Measurements from ENCODE around the gene LDLRAD1.
"Not testable (repeated sequence)": the region's sequence is repeated elsewhere in the genome, so short reads cannot be mapped to it uniquely, and the experiment has no call there.

Gene LDLRAD1

GRCh38 chr1:54018635-54019034 lies 649 bp upstream of the LDLRAD1 start:
- no peak for DNase-seq (ENCODE audit: extremely low read depth in 1 of 2, low read depth in 1 of 2)

DNA sequence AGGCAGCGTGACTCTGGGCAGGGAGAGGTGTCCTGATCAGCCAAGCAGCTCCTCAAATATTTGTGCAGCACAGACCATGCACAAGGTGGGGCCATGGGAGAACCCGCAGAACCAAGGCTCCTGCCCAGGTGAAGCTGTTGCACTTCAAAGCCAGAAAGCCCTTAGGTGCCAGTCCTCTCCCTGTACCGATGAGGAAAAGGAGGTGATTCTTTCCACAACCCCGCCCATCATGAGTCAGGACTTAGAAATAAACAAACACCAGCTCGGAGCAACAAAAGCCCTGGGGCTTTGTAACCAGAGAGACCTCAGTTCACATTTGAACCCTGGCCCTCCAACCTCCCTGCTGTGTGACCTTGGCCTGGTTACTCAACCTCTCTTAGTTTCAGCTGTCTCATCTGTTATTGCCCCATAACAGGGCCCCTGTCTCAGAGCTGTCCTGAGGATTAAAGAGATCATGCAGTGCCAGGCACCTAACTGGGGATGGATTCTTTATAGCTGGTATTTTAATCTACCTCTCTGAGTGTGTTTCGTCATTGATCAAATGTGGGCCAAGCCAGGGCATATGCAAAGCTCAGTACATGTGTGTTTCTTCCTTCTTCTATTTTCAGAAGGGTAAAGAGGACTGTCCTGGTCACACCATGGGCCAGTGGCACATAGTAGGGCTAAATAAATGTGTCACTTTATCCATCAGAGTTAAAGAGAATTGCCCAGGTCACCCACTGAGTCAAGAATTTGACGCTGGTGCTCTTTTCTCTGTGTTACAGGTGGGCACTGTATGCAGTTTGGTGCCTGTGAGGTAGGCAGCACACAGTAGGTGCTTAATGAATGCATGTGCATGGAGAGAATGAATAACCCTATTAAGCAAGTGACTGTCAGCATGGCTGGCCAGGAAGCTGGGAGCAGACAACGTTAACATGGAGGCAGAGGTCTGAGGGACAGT lies 1.4 kb downstream of the LDLRAD1 start:
- DNase-seq (ENCODE audit: extremely low read depth in 1 of 2, low read depth in 1 of 2) = no peak

DNA sequence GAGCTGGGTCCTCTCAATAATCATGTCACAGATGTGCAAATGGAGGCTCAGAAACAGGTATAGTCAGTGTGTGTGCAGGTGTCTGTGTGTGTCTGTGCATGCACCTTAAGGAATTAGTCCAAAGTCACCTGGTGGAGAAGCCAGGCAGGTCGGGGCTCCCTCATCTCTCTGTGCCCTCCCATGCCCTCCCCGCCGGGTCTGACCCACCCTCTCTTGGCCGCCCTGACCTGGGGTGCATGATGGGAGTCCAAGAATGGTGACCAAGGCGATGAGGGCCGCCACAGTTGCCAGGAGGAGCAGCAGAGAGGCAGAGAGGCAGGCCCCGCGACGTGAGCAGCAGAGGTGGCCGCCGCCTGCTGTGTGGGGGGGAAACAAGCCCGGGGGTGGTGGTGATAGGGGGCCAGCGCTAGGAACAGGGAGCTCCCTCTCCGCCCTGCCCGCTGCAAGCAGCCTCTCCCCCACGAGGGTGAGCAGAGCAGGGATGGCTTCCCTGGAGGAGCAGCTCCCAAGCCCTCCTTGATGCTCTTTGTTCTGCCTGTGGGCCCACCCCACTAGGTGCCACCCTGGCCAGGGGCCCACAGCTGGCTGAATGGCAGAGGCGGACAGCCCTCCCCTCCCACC lies 3.9 kb downstream of the LDLRAD1 start:
- no peak for DNase-seq (ENCODE audit: extremely low read depth in 1 of 2, low read depth in 1 of 2)

DNA sequence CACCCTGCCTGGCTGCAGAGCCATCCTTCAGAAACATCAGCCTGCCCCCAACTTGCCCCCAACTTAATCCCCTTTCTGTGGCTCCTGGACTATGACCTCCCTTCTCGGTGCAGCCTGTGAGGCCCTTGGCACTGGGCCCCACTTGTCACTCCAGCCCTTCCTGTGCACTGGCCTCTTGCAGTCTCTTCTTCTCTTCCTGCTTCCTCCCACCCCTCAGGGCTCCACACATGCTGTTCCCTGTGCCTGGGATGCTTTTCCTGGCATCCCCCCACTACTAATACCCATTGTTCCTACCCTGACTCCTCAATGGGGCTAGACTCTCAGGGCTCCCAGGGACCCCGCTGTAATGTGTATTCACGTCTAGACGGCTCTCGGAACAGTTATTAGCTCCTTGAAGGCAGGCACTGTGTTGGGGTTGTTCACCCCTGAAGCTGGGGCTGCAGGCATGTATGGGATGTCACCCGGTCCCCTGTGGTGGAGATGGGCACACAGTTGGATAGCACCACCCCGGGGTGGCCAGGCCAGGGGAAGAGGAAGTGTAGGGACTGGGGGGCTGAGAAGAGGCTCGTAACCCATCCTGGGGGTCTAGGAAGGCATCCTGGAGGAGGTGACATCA lies 4.5 kb downstream of the LDLRAD1 start:
- DNase-seq (ENCODE audit: extremely low read depth in 1 of 2, low read depth in 1 of 2) = no peak

DNA sequence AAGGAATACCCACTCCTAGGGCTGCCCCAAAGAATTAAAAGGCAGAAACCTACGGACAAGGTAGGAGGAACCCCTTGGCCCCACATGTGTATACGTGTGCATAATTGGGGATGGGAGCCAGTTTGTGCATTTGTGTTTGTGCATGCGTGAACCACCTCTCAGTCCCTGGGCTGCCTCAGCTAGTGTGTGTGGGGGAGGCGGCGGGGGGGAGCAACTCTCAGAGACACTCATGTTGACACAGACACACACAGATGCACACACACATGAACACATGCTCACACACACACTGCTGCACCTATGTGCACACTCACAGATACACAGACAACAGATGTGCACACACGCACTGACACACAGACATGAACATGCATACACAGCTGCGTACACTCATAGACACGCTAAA lies 5.1 kb downstream of the LDLRAD1 start:
- DNase-seq (ENCODE audit: extremely low read depth in 1 of 2, low read depth in 1 of 2) = no peak

DNA sequence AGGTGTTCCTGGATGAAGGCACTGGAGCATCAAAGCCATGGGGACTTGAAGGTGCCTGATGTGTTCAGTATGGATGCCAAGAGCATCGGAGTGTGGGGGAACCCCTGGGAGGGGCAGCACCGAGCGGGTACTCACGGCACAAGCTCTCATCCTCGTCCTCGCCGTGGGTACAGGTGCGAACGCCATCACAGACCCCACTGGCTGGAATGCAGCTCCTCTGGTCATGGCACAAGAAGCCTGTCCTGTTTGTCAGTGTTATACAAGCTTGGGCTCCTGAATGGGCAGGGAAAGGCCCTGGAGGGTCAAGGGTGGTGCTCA lies 6.0 kb downstream of the LDLRAD1 start:
- no peak for DNase-seq (ENCODE audit: extremely low read depth in 1 of 2, low read depth in 1 of 2)

DNA sequence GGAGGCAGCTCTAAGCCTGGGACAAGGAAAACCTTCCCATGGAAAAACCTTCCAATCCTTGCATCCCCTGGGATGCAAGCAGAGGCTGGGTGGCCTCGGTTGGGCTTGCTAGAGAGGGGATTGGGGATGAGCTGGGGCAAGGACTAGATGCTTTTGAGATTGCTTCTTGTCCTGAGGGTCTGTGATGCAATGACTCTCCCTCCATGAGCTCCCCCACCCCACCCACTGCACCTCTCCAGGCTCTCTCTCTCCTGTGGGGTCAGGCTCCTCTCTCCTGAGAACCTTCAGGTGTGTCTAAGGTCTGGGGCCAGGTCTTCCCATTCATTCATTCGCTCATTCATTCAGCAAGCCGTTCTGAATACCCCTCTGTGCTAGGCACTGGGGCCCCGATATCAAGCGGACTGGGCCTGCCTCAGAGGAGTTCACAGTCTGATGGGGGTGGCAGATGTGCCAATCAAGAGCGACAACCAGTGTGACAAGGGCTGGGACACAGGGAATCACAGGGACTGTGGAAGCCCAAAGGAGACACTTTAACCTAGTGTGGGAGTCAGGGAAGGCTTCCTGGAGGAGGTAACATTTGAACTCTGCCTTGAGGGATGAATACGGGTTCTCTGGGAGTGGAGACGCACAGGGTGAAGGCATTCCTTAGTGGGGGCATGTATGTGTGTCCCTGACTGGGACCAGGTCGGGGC lies 6.5 kb downstream of the LDLRAD1 start:
- DNase-seq (ENCODE audit: extremely low read depth in 1 of 2, low read depth in 1 of 2) = no peak

GRCh38 chr1:54010415-54011117 lies 7.4 kb downstream of the LDLRAD1 start:
- DNase-seq (ENCODE audit: extremely low read depth in 1 of 2, low read depth in 1 of 2) = no peak

GRCh38 chr1:54009406-54009805 lies 8.6 kb downstream of the LDLRAD1 start:
- no peak for DNase-seq (ENCODE audit: extremely low read depth in 1 of 2, low read depth in 1 of 2)

GRCh38 chr1:54008876-54009275 lies 9.1 kb downstream of the LDLRAD1 start:
- no peak for DNase-seq (ENCODE audit: extremely low read depth in 1 of 2, low read depth in 1 of 2)

DNA sequence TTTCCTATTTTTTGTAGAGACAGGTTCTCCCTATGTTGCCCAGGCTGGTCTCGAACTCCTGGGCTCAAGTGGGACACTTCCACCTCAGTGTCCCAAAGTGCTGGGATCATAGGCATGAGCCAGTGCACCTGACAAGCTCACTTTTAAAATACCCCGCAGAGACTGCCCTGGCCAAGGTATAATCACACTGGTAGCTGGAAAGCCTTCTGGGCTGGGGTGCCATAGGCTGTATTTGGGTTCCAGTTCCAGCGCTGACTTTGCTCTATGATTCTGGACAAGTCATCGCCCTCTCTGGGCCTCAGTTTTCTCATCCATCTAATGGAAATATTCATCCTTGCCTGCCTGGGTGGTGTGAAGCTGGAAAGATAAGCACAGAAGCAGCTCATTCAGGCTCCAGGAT lies 10.4 kb downstream of the LDLRAD1 start:
- no peak for DNase-seq (ENCODE audit: extremely low read depth in 1 of 2, low read depth in 1 of 2)

DNA sequence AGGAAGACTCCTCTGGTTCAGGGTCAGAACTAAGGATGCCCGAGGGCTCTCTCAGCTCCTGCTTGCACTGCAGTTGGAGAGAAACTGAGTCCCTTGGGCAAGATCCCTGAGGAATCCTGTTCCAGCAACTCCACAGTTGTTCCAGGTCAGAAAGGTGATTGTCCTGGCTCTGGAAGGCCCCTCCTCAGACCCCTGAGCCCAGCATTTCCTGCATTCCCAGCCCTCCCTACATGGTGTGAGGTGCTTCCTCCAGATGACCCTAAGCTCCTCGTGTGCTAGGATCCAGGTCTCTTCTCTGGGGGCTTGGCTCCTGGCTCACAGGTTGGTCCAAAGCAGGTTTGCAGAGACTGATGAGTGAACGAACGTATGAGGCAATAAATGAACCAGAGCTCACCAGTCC lies 11.5 kb downstream of the LDLRAD1 start:
- DNase-seq (ENCODE audit: extremely low read depth in 1 of 2, low read depth in 1 of 2) = no peak

- no peak for DNase-seq (ENCODE audit: extremely low read depth in 1 of 2, low read depth in 1 of 2)
Measured at GRCh38 chr1:54004481-54005049, 13.4 kb downstream of the LDLRAD1 start.

GRCh38 chr1:54003750-54004480 lies 14.1 kb downstream of the LDLRAD1 start:
- DNase-seq (ENCODE audit: extremely low read depth in 1 of 2, low read depth in 1 of 2) = not testable (repeated sequence)

DNA sequence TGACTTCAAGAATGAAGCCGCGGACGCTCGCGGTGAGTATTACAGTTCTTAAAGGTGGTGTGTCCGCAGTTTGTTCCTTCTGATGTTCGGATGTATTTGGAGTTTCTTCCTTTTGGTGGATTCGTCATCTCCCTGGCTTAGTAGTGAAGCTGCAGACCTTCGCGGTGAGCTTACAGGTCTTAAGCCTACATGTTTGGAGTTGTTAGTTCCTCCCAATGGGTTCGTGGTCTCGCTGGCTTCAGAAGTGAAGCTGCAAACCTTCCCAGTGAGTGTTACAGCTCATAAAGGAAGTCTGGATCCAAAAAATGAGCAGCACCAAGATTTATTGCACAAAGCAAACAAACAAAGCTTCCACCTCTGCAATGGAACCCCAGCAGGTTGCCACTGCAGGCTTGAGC lies 14.7 kb downstream of the LDLRAD1 start:
- no peak for DNase-seq (ENCODE audit: extremely low read depth in 1 of 2, low read depth in 1 of 2)

- no peak for DNase-seq (ENCODE audit: extremely low read depth in 1 of 2, low read depth in 1 of 2)
Measured at GRCh38 chr1:54002544-54003248, 15.3 kb downstream of the LDLRAD1 start.

GRCh38 chr1:54001591-54001990 lies 16.4 kb downstream of the LDLRAD1 start:
- no peak for DNase-seq (ENCODE audit: extremely low read depth in 1 of 2, low read depth in 1 of 2)

GRCh38 chr1:53999920-54000319 lies 18.1 kb downstream of the LDLRAD1 start:
- DNase-seq (ENCODE audit: extremely low read depth in 1 of 2, low read depth in 1 of 2) = no peak

DNA sequence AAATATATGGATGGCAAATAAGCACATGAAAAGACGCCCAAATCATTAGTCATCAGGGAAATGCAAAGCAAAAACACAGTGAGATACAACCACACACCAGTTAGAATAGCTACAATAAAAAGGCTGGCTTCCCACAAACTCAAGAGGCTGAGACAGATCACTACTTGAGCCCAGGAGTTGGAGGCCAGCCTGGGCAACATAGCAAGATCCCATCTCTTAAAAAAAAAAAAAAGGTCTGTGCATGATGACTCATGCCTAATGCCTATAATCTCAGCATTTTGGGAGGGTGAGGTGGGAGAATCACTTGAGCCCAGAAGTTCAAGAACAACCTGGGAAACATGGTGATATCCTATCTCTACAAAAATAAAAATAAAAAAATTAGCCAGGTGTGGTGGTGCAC lies 19.8 kb downstream of the LDLRAD1 start:
- no peak for DNase-seq (ENCODE audit: extremely low read depth in 1 of 2, low read depth in 1 of 2)

All from stimulated activated CD8-positive, alpha-beta memory T cell treated with anti-CD3 and anti-CD28 coated beads, Interleukin-7, amount 100 ng/mL, for 48 hours (primary cell).